Aorta (tissue), 5 donors: ENCODE results near the gene EDN2. TPM values are rescaled to one million over a fixed set of nuclear protein-coding genes. Genes with fewer than 3 reads are reported as not detected.

Experiments used
- ATAC-seq: fragments of 200-7000 bp; cut with Tn5 transposase; one replicate; pipeline ENCODE4 v1.9.1; 2022; ENCODE audit warnings: moderate library complexity; ENCODE audit not compliant: low FRiP score
- DNase-seq, 2 donors: peaks; one replicate each; pipeline ENCODE4 v3.0.0-alpha.2; 2020
- H3K27ac ChIP-seq, 2 donors: one replicate each; pipeline ENCODE4 v1.5.1; 2013; ENCODE audit warnings: low read length in 2 of 2, mild to moderate bottlenecking in 2 of 2, moderate library complexity in 2 of 2, control low read depth in 1 of 2, inconsistent platforms in 1 of 2, low read depth in 1 of 2
- H3K27me3 ChIP-seq, 2 donors: one replicate each; pipeline ENCODE4 v1.6.1; 2013; ENCODE audit warnings: control low read depth in 1 of 2, low read length in 1 of 2, mild to moderate bottlenecking in 1 of 2, moderate library complexity in 1 of 2; ENCODE audit not compliant: insufficient read depth in 2 of 2, control insufficient read depth in 1 of 2
- H3K36me3 ChIP-seq, 2 donors: one replicate each; pipeline ENCODE4 v1.6.1; 2013; ENCODE audit warnings: control low read depth in 1 of 2, low read length in 1 of 2, mild to moderate bottlenecking in 1 of 2; ENCODE audit not compliant: insufficient read depth in 2 of 2, control insufficient read depth in 1 of 2
- H3K4me1 ChIP-seq, 2 donors: one replicate each; pipeline ENCODE4 v1.6.1; 2013; ENCODE audit warnings: low read length in 2 of 2, control low read depth in 1 of 2, mild to moderate bottlenecking in 1 of 2, moderate library complexity in 1 of 2; ENCODE audit not compliant: insufficient read depth in 2 of 2, control insufficient read depth in 1 of 2
- H3K4me3 ChIP-seq, 2 donors: one replicate each; pipeline ENCODE4 v1.5.1; 2013; ENCODE audit warnings: low read length in 2 of 2, control low read depth in 1 of 2, mild to moderate bottlenecking in 1 of 2
- H3K9me3 ChIP-seq: one replicate; pipeline ENCODE4 v1.6.1; 2013; ENCODE audit warnings: mild to moderate bottlenecking, low read length; ENCODE audit not compliant: control insufficient read depth
- WGBS, 2 donors: extraction: QIAGEN DNeasy Blood & Tissue Kit; methylation state at CpG; one replicate each; pipeline ENCODE4 v1.1.7; 2013; 5-methylcytosine and 5-hydroxymethylcytosine counted together
- intact Hi-C, 2 donors: fragments of 100-400 bp; cut with DNase I; formaldehyde crosslinking; loops; one replicate each; pipeline versions ENCODE4 v1.14.2 to v1.15.0; 2022
- polyA plus RNA-seq, 2 donors: library from polyadenylated mRNA; stranded (reverse); fragments of 200-250 nt; gene quantifications; one replicate each; pipeline ENCODE4 v1.2.3, GENCODE V29; 2013
- total RNA-seq, 2 donors: library from RNA; stranded (reverse); fragmentation: NEBNext Ultra II Directional; extraction: Animal tissue kit (Norgen Biotek cat#: 25700); gene quantifications; one replicate each; pipeline ENCODE4 v1.2.1, GENCODE V29; 2021
- donor health status: healthy with polysubstance abuse.
- donor health status: Bipolar disorder and iron deficiency.
- donor health status: DM: no; HTN: no; CAD: no.
- donor health status: DM: no; HTN: no; CAD: no.
- donor health status: DM: yes; HTN: yes; CAD: no.

The EDN2 gene
- total and polyA plus RNA-seq, 4 donors: 0.36 to 2.3 (median 1.5) TPM; not detected in 1

DNA sequence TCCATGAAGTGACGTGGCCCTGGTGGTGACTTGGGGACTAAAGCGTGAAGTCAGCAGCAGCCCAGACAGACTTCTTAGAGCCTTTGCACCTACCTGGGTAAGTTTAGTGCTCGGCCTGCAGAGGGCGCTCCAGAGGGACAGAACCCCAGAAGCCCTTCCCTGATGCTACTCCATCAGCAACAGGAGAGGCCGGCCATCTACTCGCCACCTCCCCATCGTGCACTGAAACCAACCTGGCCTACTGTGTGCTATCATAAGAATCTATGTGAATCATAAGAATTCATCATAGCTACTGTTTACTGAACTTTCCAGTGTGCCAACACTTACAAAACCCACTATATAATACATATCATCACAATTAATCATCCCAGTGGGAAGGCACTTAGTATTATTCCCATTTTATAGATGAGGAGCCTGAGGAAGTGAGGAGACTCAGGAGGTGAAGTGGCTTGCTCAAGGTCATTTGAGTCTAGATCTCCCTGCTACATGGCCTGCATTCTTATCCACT, 7.9 kb upstream of the EDN2 start:
- intact Hi-C loops: no loop called here
- 84 to 88% methylated on average over 7 of the region's 7 CpGs for WGBS, 2 donors
- Histone ChIP-seq H3K4me1 (no peaks in the 10 kb centered on the region), H3K4me3 (no peak overlapping the region), H3K27ac (peak overlapping the region in 1 of 2 donors; percentile 22), H3K9me3 (no peaks in the 10 kb centered on the region), H3K36me3 (no peaks in the 10 kb centered on the region), H3K27me3 (no peaks in the 10 kb centered on the region)
- ATAC-seq: no peak
- DNase-seq: no peak

DNA sequence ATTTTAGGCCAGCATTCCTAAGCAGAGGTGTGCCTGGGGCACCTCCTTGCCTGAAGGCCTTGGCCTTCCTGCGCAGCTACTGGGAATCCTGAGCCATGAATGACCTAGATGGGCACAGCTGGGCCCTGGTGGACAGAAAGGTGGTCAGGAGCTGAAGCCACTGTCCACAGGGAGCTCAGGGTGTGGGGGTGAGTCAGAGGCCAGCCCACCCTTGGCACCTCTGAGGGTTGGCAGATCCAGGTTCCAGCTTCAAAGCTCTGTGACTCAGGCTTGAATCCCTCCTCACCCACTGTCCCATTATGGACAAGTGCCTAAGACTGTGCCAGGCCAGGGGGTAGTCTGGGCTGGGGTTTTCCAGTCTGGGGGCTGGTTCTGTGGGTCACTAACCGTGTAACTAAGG, 6.4 kb upstream of the EDN2 start:
- H3K4me3 ChIP-seq: no peak overlapping the region
- H3K36me3 ChIP-seq: no peaks in the 10 kb centered on the region
- H3K4me1 ChIP-seq: no peaks in the 10 kb centered on the region
- no peaks in the 10 kb centered on the region for H3K27me3 ChIP-seq
- DNase-seq: no peak
- ATAC-seq: no peak
- 83 to 93% methylated on average over 2 of the region's 2 CpGs for WGBS, 2 donors
- intact Hi-C loops: no loop called here
- no peaks in the 10 kb centered on the region for H3K9me3 ChIP-seq
- no peak overlapping the region for H3K27ac ChIP-seq

DNA sequence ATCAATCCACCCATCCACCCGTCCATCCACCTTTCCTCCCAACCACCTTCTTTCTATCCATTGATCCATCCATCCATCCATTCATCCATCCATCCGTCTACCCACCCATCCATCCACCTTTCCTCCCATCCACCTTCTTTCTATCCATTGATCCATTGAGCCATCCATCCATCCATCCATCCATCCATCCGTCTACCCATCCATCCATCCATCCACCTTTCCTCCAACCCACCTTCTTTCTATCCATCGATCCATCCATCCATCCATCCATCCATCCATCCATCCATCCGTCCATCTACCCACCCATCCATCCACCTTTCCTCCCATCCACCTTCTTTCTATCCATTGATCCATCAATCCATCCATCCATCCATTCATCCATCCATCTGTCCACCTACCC, 5.1 kb upstream of the EDN2 start:
- Histone ChIP-seq H3K4me3 (no peak overlapping the region), H3K27me3 (no peaks in the 10 kb centered on the region), H3K36me3 (no peaks in the 10 kb centered on the region), H3K4me1 (no peaks in the 10 kb centered on the region), H3K27ac (no peak overlapping the region), H3K9me3 (no peaks in the 10 kb centered on the region)
- intact Hi-C loops: no loop called here
- WGBS, 2 donors: 94 to 95% methylated on average over 5 of the region's 5 CpGs
- ATAC-seq (no peak), DNase-seq (no peak)

DNA sequence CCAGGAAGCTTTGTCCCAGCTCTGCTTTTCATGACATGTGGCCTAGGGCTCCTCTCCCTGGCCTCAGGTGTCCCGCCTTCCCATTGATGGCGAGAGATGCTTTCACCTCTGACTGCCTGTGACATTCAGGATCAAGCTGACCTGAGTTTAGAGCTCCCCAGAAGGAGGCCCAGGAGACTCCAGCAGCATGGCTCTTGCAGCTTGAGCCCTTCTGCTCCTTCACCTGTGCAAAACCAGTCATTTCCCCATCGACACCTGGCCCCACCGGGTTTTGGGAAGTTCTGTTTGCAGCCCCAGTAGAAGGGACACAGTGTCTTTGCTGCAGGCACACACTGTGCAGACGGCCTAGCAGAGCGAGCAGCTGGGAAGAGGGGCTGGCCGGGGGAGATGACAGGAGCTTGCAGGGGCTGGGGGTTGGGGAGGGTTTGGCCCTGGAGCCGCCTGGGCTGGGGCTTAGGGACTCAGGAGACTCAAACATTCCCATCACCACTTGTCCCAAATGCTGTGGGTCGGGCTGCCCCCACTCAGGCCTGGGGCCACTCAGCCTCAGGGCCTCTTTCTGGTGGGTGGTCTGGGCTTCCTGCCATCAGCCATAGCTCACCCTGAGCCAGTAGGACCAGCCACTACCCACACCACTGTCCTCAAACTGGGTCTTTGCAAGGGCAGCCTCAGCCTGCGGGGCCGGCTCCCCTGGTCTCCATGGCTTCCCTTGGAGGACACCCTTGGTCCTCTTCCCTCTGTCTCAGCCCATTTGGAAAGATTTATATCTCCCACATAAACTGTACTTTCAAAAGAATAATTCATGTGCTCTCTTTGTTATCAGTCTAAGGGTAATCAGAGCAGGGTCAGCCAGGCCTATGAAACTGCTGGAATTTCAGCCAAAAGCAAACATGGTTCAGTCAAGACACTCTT, 3.8 kb upstream of the EDN2 start:
- H3K27ac ChIP-seq: no peak overlapping the region
- no peaks in the 10 kb centered on the region for H3K4me1 ChIP-seq
- H3K27me3 ChIP-seq: no peaks in the 10 kb centered on the region
- DNase-seq: peak in 1 of 2 donors; percentile 24
- WGBS, 2 donors: 95 to 96% methylated on average over 11 of the region's 11 CpGs
- H3K4me3 ChIP-seq: no peak overlapping the region
- intact Hi-C loops: no loop called here
- no peaks in the 10 kb centered on the region for H3K36me3 ChIP-seq
- ATAC-seq: no peak
- no peaks in the 10 kb centered on the region for H3K9me3 ChIP-seq

DNA sequence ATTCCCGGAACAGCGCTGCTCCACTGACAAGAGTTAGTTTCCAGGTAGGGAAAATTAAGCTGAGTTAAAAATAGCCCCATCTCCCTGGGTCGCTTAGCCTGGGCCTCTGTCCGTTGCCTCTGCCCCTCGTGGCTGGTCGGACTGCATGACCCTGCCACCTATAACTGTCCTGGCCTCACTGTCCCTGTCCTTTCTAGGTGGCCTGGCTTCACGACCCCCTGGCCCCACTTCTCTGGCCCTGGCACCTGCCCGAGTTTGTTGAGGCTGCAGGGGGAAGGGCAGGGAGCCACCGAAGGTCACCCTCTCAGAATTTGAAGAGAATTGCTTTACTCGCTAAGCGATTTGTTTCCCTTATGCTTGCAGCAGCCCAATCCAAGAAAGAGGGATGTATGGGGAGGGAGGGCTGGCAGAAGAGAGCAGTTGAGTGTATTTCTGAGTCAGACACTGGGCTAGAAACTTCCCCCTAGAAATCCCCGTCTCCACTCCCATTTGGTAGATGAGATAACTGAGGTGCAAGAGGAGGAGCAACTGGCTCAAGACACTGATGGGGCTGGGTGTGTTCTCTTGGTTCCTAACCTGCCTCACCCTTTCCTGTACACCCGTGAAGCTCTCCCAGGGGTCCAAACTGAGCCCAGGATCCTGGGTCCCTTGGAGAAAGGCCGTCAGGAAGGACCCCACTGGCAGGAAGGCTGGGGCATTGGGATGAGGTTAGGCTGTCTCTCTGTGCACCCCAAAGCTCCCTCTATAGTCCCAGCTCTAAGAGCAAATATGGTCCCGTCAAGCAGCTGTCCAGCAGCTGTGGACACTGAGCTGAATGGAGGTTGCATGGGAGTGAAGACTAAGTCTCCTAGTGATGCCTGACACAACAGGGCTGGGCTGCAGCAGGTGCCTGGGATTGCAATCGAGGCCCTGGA, 2.9 kb upstream of the EDN2 start:
- Histone ChIP-seq H3K4me3 (no peak overlapping the region), H3K27ac (no peak overlapping the region), H3K9me3 (no peaks in the 10 kb centered on the region), H3K36me3 (no peaks in the 10 kb centered on the region), H3K4me1 (no peaks in the 10 kb centered on the region), H3K27me3 (no peaks in the 10 kb centered on the region)
- intact Hi-C loops: no loop called here
- WGBS, 2 donors: 69 to 79% methylated on average over 16 of the region's 16 CpGs
- peak; percentile 27 for ATAC-seq
- peak in 1 of 2 donors; percentile 46 for DNase-seq

DNA sequence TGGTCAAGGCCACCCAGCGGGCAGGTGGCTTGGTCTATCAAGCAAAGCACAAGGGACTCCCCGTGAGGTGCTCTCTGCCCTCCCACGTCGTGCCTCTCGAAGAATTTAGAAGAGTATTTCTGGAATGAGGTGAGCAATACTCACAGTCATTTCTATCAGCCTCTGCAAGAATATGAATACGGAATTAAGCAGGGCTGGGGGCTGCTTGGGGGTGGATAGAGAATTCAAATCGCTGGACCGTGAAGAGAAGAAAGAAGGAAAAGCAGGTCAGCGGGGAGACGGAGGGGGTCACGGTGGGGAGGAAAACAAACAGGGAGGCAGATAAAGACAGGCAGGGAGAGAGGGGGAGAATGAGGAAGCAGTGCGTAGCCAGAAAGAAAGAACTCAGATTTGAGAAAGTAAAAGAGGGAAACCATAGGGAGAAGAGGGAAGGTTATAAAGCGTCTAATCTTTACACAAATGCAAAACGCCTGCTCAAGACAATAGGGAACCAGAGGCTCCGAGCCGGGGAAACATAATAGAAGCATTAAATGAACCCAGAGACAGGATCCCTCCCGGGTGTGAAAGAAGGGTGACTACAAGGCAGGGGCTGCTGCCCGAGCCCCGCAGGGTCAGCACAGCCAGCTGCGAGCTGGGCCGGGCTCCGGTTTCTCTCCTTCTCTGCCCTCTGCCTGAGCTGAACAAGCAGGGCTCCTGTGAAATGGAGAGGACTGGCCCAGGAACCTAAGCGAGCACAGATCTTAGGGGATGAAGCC, 2.1 kb upstream of the EDN2 start:
- Histone ChIP-seq H3K27ac (no peak overlapping the region), H3K9me3 (no peaks in the 10 kb centered on the region), H3K36me3 (no peaks in the 10 kb centered on the region), H3K4me1 (no peaks in the 10 kb centered on the region), H3K27me3 (no peaks in the 10 kb centered on the region), H3K4me3 (no peak overlapping the region)
- intact Hi-C loops: no loop called here
- WGBS, 2 donors: 51 to 65% methylated on average over 23 of the region's 23 CpGs
- ATAC-seq (no peak), DNase-seq (peak in 1 of 2 donors; percentile 36)

DNA sequence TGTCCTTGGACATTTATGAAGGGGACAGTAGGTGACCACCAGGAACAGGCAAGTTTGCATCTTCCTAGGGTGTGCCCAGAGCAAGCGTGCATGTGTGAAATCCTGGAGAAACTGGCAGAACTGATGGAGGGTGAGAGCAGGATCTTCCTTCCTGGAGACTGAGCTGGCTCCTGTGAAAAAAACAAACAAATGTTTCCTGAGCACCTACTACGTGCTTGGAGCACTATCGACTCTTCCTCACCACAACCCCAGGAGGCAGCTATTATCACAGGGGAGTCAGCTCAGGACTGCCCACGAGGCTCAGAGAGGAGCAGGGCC, 1.5 kb upstream of the EDN2 start:
- H3K4me3 ChIP-seq: no peak overlapping the region
- WGBS, 2 donors: 82 to 87% methylated on average over 4 of the region's 4 CpGs
- intact Hi-C loops: no loop called here
- H3K27ac ChIP-seq: no peak overlapping the region
- ATAC-seq (no peak), DNase-seq (no peak)
- H3K9me3 ChIP-seq: no peaks in the 10 kb centered on the region
- no peaks in the 10 kb centered on the region for H3K27me3 ChIP-seq
- H3K4me1 ChIP-seq: no peaks in the 10 kb centered on the region
- H3K36me3 ChIP-seq: no peaks in the 10 kb centered on the region

DNA sequence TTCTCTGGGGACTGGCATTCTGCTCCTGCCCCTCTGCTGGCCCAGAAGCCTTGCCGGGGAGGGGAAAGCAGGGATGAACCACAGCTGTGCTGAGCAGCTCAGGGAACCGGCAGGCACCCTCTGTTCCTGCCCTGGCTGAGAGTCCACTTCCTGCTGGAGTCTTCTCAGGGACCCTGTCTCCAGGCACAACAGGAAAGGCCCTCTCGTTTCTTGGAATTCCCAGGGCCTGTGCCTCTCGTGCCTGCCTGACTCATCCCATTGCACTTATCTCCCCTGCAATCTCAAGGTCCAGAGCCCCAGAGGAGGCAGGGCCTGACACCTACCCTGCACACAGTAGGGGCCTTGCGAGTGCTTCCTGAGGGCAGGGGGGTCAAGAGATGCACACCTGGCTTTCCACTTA, 1.1 kb upstream of the EDN2 start:
- no peaks in the 10 kb centered on the region for H3K36me3 ChIP-seq
- DNase-seq (peak in 1 of 2 donors; percentile 40), ATAC-seq (no peak)
- WGBS, 2 donors: 35 to 37% methylated on average over 5 of the region's 5 CpGs
- no peaks in the 10 kb centered on the region for H3K9me3 ChIP-seq
- H3K4me3 ChIP-seq: no peak overlapping the region
- no peaks in the 10 kb centered on the region for H3K27me3 ChIP-seq
- intact Hi-C loops: no loop called here
- no peaks in the 10 kb centered on the region for H3K4me1 ChIP-seq
- H3K27ac ChIP-seq: no peak overlapping the region
